ENCODE data around the gene MDH1B. TPM values are rescaled to one million over a fixed set of nuclear protein-coding genes. Genes with fewer than 3 reads are reported as not detected.
A peak's percentile ranks its signal among the peaks of the same experiment; 100 is the strongest.

The MDH1B gene
- polyA plus RNA-seq: 11.7 and 17.8 TPM in 2 replicates
- polyA minus RNA-seq: 9.3 and 9.7 TPM in 2 replicates

DNA sequence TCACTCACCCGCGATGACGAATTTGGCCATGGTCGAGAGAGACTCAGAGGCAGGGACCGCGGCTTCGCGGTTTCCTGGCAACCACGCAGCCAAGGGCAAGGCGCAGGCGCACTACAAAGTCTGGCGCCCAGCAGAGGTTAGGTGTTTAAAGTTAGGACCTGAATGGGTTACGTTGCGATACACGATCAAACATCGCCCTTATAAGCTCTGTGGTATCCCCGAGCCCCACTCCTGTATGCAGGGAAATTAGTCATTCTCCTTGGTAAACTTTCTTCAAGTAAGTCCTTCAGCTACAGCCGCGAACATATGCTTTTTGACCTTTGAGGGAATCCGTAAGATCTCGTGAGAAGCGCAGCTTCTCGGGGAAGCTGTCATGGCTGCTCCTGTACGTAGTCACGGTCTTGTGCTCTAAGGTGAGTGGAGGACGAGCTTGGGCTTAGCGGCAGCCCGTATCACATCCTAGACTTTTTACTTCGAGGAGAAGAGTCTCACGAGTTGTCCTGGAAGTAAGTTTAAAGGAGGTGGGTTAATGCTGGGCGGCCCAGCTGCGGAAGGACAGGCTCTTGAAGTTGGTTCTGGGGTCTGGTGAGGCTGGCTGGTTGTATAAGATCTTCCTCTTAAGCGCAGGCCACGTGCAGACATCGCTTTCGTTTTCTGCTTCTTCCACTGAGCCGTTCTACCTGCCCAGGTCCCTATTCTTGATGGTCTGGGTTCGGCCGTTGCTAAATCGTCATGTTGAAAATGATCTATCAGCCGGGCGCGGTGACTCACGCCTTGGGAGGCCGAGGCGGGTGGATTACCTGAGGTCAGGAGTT, at the start of gene MDH1B, which contains the start of gene FASTKD2:
MDH1B (minus strand) TSS at position 87 of the 815 bp plus-strand sequence; CDS start at position 30, 57 bp downstream.
FASTKD2 (plus strand) TSS at position 365 of the 815 bp plus-strand sequence. CDS start 1,088 bp downstream, outside the sequence.
- TF ChIP-seq, protein P1, sequence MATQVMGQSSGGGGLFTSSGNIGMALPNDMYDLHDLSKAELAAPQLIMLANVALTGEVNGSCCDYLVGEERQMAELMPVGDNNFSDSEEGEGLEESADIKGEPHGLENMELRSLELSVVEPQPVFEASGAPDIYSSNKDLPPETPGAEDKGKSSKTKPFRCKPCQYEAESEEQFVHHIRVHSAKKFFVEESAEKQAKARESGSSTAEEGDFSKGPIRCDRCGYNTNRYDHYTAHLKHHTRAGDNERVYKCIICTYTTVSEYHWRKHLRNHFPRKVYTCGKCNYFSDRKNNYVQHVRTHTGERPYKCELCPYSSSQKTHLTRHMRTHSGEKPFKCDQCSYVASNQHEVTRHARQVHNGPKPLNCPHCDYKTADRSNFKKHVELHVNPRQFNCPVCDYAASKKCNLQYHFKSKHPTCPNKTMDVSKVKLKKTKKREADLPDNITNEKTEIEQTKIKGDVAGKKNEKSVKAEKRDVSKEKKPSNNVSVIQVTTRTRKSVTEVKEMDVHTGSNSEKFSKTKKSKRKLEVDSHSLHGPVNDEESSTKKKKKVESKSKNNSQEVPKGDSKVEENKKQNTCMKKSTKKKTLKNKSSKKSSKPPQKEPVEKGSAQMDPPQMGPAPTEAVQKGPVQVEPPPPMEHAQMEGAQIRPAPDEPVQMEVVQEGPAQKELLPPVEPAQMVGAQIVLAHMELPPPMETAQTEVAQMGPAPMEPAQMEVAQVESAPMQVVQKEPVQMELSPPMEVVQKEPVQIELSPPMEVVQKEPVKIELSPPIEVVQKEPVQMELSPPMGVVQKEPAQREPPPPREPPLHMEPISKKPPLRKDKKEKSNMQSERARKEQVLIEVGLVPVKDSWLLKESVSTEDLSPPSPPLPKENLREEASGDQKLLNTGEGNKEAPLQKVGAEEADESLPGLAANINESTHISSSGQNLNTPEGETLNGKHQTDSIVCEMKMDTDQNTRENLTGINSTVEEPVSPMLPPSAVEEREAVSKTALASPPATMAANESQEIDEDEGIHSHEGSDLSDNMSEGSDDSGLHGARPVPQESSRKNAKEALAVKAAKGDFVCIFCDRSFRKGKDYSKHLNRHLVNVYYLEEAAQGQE (IDR thresholded peaks at IDR 0.05; ENCODE audit: borderline replicate concordance): peak; percentile 76
- peak; percentile 96 for TF ChIP-seq MXI1 (conservative IDR thresholded peaks at IDR 0.05; ENCODE audit: poor library complexity, severe bottlenecking)
- TF ChIP-seq EP300 (conservative IDR thresholded peaks at IDR 0.05; ENCODE audit: poor library complexity, severe bottlenecking): no peak
- peak; percentile 21 for TF ChIP-seq RAD21 (conservative IDR thresholded peaks at IDR 0.05)
- no peak for TF ChIP-seq SMC3 (conservative IDR thresholded peaks at IDR 0.05; ENCODE audit: poor library complexity)
- peak; percentile 91 for TF ChIP-seq POLR2AphosphoS5 (IDR thresholded peaks at IDR 0.05)
- TF ChIP-seq, protein P2, sequence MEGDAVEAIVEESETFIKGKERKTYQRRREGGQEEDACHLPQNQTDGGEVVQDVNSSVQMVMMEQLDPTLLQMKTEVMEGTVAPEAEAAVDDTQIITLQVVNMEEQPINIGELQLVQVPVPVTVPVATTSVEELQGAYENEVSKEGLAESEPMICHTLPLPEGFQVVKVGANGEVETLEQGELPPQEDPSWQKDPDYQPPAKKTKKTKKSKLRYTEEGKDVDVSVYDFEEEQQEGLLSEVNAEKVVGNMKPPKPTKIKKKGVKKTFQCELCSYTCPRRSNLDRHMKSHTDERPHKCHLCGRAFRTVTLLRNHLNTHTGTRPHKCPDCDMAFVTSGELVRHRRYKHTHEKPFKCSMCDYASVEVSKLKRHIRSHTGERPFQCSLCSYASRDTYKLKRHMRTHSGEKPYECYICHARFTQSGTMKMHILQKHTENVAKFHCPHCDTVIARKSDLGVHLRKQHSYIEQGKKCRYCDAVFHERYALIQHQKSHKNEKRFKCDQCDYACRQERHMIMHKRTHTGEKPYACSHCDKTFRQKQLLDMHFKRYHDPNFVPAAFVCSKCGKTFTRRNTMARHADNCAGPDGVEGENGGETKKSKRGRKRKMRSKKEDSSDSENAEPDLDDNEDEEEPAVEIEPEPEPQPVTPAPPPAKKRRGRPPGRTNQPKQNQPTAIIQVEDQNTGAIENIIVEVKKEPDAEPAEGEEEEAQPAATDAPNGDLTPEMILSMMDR (IDR thresholded peaks at IDR 0.05; ENCODE audit: poor library complexity, severe bottlenecking): no peak
- TF ChIP-seq TAF1 (IDR thresholded peaks at IDR 0.05; ENCODE audit: low read depth): peak; percentile 44
- TF ChIP-seq EZH2 (IDR thresholded peaks at IDR 0.05; ENCODE audit: borderline replicate concordance, insufficient read depth, low read length, poor library complexity, severe bottlenecking): no peak
- no peaks in the 10 kb centered on the region for H4K20me1 ChIP-seq (ENCODE audit: insufficient read depth)
- H3K27ac ChIP-seq (ENCODE audit: low read length): peak within 1 kb of the TSS; percentile 86
- H3K4me3 ChIP-seq (ENCODE audit: low read length): peak within 1 kb of the TSS; percentile 92
- H3K9me2 ChIP-seq (ENCODE audit: insufficient read depth, low read length): no peaks in the 10 kb centered on the region
- H3F3A ChIP-seq (ENCODE audit: insufficient read depth, low read length, poor library complexity, severe bottlenecking): no peaks in the 10 kb centered on the region
- H3K4me2 ChIP-seq (ENCODE audit: low read length): peak within 1 kb of the TSS; percentile 87
- H3K9me3 ChIP-seq (ENCODE audit: low read length): no peaks in the 10 kb centered on the region
- H3K9ac ChIP-seq (ENCODE audit: low read length): peak within 1 kb of the TSS; percentile 79
- peaks cover 6% of the 10 kb centered on the region for H3K36me3 ChIP-seq (ENCODE audit: insufficient read depth, low read length)
- H3K27me3 ChIP-seq (ENCODE audit: insufficient read depth, low read depth, low read length): no peaks in the 10 kb centered on the region
- H3K79me2 ChIP-seq (replicated peaks; ENCODE audit: insufficient read depth, low read length): peaks cover 25% of the 10 kb centered on the region
- H2AFZ ChIP-seq (ENCODE audit: low read depth, low read length): peak within 1 kb of the TSS; percentile 89

DNA sequence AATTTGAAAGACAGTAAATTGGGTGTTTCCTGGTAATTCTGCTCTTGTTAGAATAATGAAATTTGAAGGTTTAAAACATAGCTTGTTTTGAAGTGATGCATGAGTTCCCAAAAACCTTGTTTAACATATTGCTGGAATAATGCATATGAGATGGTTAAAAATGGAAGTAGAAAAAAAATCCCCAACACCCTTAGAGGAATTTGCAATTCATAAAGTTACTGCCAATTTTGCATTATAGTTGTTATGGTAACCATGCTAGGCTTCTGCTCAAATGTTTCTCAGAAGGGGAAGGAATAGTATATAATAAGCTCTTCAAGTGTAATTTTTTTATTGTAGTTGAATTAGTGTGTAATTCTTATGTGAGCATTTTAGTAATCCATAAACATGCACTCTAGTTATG, 49.4 kb upstream of the MDH1B start:
- Histone ChIP-seq H3K9me3 (ENCODE audit: low read length) (no peaks in the 10 kb centered on the region), H3F3A (ENCODE audit: insufficient read depth, low read length, poor library complexity, severe bottlenecking) (no peaks in the 10 kb centered on the region), H4K20me1 (ENCODE audit: insufficient read depth) (no peaks in the 10 kb centered on the region), H3K79me2 (replicated peaks; ENCODE audit: insufficient read depth, low read length) (no peaks in the 10 kb centered on the region), H3K9me2 (ENCODE audit: insufficient read depth, low read length) (no peaks in the 10 kb centered on the region), H3K36me3 (ENCODE audit: insufficient read depth, low read length) (no peaks in the 10 kb centered on the region), H3K4me2 (ENCODE audit: low read length) (peak overlapping the region; percentile 14), H3K4me3 (ENCODE audit: low read length) (peak overlapping the region; percentile 21), H2AFZ (ENCODE audit: low read depth, low read length) (no peak overlapping the region), H3K27me3 (ENCODE audit: insufficient read depth, low read depth, low read length) (no peaks in the 10 kb centered on the region), H3K27ac (ENCODE audit: low read length) (no peak overlapping the region), H3K9ac (ENCODE audit: low read length) (no peak overlapping the region)
- TF ChIP-seq, protein P1 (IDR thresholded peaks at IDR 0.05; ENCODE audit: borderline replicate concordance): no peak
- TF ChIP-seq TAF1 (IDR thresholded peaks at IDR 0.05; ENCODE audit: low read depth) (no peak), MXI1 (conservative IDR thresholded peaks at IDR 0.05; ENCODE audit: poor library complexity, severe bottlenecking) (no peak), EZH2 (IDR thresholded peaks at IDR 0.05; ENCODE audit: borderline replicate concordance, insufficient read depth, low read length, poor library complexity, severe bottlenecking) (no peak), RAD21 (conservative IDR thresholded peaks at IDR 0.05) (no peak), POLR2AphosphoS5 (IDR thresholded peaks at IDR 0.05) (no peak), SMC3 (conservative IDR thresholded peaks at IDR 0.05; ENCODE audit: poor library complexity) (no peak), EP300 (conservative IDR thresholded peaks at IDR 0.05; ENCODE audit: poor library complexity, severe bottlenecking) (no peak)
- TF ChIP-seq, protein P2 (IDR thresholded peaks at IDR 0.05; ENCODE audit: poor library complexity, severe bottlenecking): no peak
